Endodermal cell (in vitro differentiated cells): Measurements from ENCODE around the gene SRCAP. TPM values are rescaled to one million over a fixed set of nuclear protein-coding genes. Genes with fewer than 3 reads are reported as not detected.

Source experiments
- DNase-seq: peaks from one replicate; pipeline ENCODE4 v3.0.0-alpha.2; 2017
- H3K27ac ChIP-seq: 2 replicates; pipeline ENCODE4 v1.5.1; 2013; ENCODE audit warnings: mild to moderate bottlenecking, low read depth, low read length, moderate library complexity
- H3K27me3 ChIP-seq: 2 replicates; pipeline ENCODE4 v1.6.1; 2013; ENCODE audit warnings: mild to moderate bottlenecking, low read length, moderate library complexity; ENCODE audit not compliant: insufficient read depth, control insufficient read depth, poor library complexity, severe bottlenecking
- H3K36me3 ChIP-seq: 2 replicates; pipeline ENCODE4 v1.7.0; 2013; ENCODE audit warnings: mild to moderate bottlenecking, low read length, moderate library complexity; ENCODE audit not compliant: control insufficient read depth, insufficient read depth
- H3K4me1 ChIP-seq: one replicate; pipeline ENCODE4 v1.7.0; 2013; ENCODE audit warnings: low read length; ENCODE audit not compliant: control insufficient read depth, insufficient read depth
- H3K4me3 ChIP-seq: 2 replicates; pipeline ENCODE4 v1.5.1; 2013; ENCODE audit warnings: mild to moderate bottlenecking, low read length, moderate library complexity
- H3K9ac ChIP-seq: 2 replicates; pipeline ENCODE4 v1.6.1; 2013; ENCODE audit warnings: mild to moderate bottlenecking, low read length, moderate library complexity; ENCODE audit not compliant: poor library complexity, severe bottlenecking; ENCODE audit errors: extremely low read depth
- H3K9me3 ChIP-seq: 2 replicates; pipeline ENCODE4 v1.6.1; 2013; ENCODE audit warnings: mild to moderate bottlenecking, low read length, moderate library complexity; ENCODE audit not compliant: control insufficient read depth
- H3K27ac Mint-ChIP-seq: 2 replicates; pipeline ENCODE4 v1.8.0; 2020; ENCODE audit warnings: mixed read lengths
- H3K27me3 Mint-ChIP-seq: 2 replicates; pipeline ENCODE4 v1.8.0; 2021; ENCODE audit warnings: mild to moderate bottlenecking, mixed read lengths; ENCODE audit not compliant: insufficient read depth
- H3K36me3 Mint-ChIP-seq: 2 replicates; pipeline ENCODE4 v1.8.0; 2020; ENCODE audit warnings: low read depth, mixed read lengths
- H3K4me1 Mint-ChIP-seq: 2 replicates; pipeline ENCODE4 v1.8.0; 2020; ENCODE audit warnings: mixed read lengths
- H3K4me3 Mint-ChIP-seq: 2 replicates; pipeline ENCODE4 v1.8.0; 2020; ENCODE audit warnings: mild to moderate bottlenecking, moderate library complexity, mixed read lengths
- H3K9me3 Mint-ChIP-seq: 2 replicates; pipeline ENCODE4 v1.8.0; 2020; ENCODE audit warnings: mild to moderate bottlenecking, mixed read lengths
- WGBS, 2 experiments: methylation state at CpG; one replicate each; pipeline versions ENCODE4 v1.1.5 to v1.1.7; 2013; ENCODE audit warnings: missing lambda C conversion rate in 2 of 2, mixed read lengths in 1 of 2; ENCODE audit not compliant: insufficient coverage in 1 of 2, insufficient read length in 1 of 2; 5-methylcytosine and 5-hydroxymethylcytosine counted together
- total RNA-seq, 2 donors: library from RNA; stranded (reverse); fragmentation: NEBNext Ultra II Directional in 1 of 2; extraction: Animal tissue kit (Norgen Biotek cat#: 25700) in 1 of 2; gene quantifications; 2 replicates in 1 of 2; 3 replicates in 1 of 2; pipeline ENCODE4 v1.2.1, GENCODE V29; 2021
- TF ChIP-seq, protein P1 (sequence below): fragments of 200-600 bp; sonication (generic); conservative IDR thresholded peaks from 2 replicates; pipeline ENCODE4 v1.5.0; 2021; ENCODE audit warnings: antibody characterized with exemption, mild to moderate bottlenecking

The SRCAP gene
- total RNA-seq, 2 donors from 2014 or later: 57.7 to 66.9 TPM

GRCh38 chr16:30651124-30652004 lies 47.6 kb upstream of the SRCAP start:
- peaks cover 8% of the 10 kb centered on the region for H3K4me1 Mint-ChIP-seq
- peak overlapping the region; percentile 88 for H3K4me3 Mint-ChIP-seq
- peaks cover 37% of the 10 kb centered on the region for H3K27me3 Mint-ChIP-seq
- H3K4me3 ChIP-seq: peak overlapping the region; percentile 85
- peak; percentile 85 for DNase-seq
- H3K9me3 Mint-ChIP-seq: no peaks in the 10 kb centered on the region
- TF ChIP-seq, protein P1, sequence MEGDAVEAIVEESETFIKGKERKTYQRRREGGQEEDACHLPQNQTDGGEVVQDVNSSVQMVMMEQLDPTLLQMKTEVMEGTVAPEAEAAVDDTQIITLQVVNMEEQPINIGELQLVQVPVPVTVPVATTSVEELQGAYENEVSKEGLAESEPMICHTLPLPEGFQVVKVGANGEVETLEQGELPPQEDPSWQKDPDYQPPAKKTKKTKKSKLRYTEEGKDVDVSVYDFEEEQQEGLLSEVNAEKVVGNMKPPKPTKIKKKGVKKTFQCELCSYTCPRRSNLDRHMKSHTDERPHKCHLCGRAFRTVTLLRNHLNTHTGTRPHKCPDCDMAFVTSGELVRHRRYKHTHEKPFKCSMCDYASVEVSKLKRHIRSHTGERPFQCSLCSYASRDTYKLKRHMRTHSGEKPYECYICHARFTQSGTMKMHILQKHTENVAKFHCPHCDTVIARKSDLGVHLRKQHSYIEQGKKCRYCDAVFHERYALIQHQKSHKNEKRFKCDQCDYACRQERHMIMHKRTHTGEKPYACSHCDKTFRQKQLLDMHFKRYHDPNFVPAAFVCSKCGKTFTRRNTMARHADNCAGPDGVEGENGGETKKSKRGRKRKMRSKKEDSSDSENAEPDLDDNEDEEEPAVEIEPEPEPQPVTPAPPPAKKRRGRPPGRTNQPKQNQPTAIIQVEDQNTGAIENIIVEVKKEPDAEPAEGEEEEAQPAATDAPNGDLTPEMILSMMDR: peak; percentile 89
- WGBS, 2 experiments: 1 to 2% methylated on average over 26 to 69 of the region's 71 CpGs
- H3K36me3 ChIP-seq: peaks cover 20% of the 10 kb centered on the region
- H3K27ac ChIP-seq: peak overlapping the region; percentile 84
- H3K4me1 ChIP-seq: no peaks in the 10 kb centered on the region
- H3K27ac Mint-ChIP-seq: peak overlapping the region; percentile 97
- peaks cover 5% of the 10 kb centered on the region for H3K27me3 ChIP-seq
- peak overlapping the region; percentile 57 for H3K9ac ChIP-seq
- no peaks in the 10 kb centered on the region for H3K9me3 ChIP-seq
- H3K36me3 Mint-ChIP-seq: peaks cover 18% of the 10 kb centered on the region

DNA sequence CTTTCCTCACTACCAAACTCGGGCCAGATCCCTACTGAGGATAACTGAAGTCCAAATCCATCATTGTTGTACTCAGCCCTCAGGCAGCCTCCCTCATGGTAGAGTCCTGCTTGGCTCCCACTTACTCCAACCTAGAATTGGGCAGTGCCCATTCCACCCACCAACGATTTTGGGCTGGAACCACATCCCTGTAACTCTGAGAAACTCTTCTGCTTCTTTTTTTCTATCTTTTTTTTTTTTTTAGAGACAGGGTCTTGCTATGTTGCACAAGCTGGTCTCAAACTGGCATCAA lies 47.0 kb upstream of the SRCAP start:
- H3K27ac Mint-ChIP-seq: no peak overlapping the region
- H3K27me3 Mint-ChIP-seq: peaks cover 33% of the 10 kb centered on the region
- WGBS, 2 experiments: 47 to 50% methylated on average over 2 of the region's 2 CpGs

GRCh38 chr16:30652718-30653117 lies 46.3 kb upstream of the SRCAP start:
- 96 to 97% methylated on average over 13 to 18 of the region's 18 CpGs for WGBS, 2 experiments
- no peaks in the 10 kb centered on the region for H3K4me1 ChIP-seq
- H3K27me3 ChIP-seq: no peaks in the 10 kb centered on the region
- Mint-ChIP-seq H3K27ac (no peak overlapping the region), H3K4me1 (peaks cover 13% of the 10 kb centered on the region), H3K36me3 (peaks cover 20% of the 10 kb centered on the region), H3K9me3 (no peaks in the 10 kb centered on the region), H3K4me3 (peak overlapping the region; percentile 88), H3K27me3 (peaks cover 26% of the 10 kb centered on the region)
- H3K9me3 ChIP-seq: no peaks in the 10 kb centered on the region
- H3K36me3 ChIP-seq: peaks cover 20% of the 10 kb centered on the region
- peak overlapping the region; percentile 85 for H3K4me3 ChIP-seq
- DNase-seq: no peak
- TF ChIP-seq, protein P1: no peak
- no peak overlapping the region for H3K9ac ChIP-seq
- no peak overlapping the region for H3K27ac ChIP-seq

More for the DNA sequence above, 47.0 kb upstream of the SRCAP start:
- Mint-ChIP-seq H3K36me3 (peaks cover 20% of the 10 kb centered on the region), H3K4me1 (peaks cover 8% of the 10 kb centered on the region), H3K4me3 (peak overlapping the region; percentile 88), H3K9me3 (no peaks in the 10 kb centered on the region)
- Histone ChIP-seq H3K27me3 (no peaks in the 10 kb centered on the region), H3K9me3 (no peaks in the 10 kb centered on the region), H3K4me3 (peak overlapping the region; percentile 85), H3K4me1 (no peaks in the 10 kb centered on the region), H3K27ac (no peak overlapping the region), H3K9ac (peak overlapping the region; percentile 13), H3K36me3 (peaks cover 20% of the 10 kb centered on the region)
- TF ChIP-seq, protein P1: no peak
- DNase-seq: no peak
